ENCODE measurements around the gene BACH2. TPM values are rescaled to one million over a fixed set of nuclear protein-coding genes. Genes with fewer than 3 reads are reported as not detected.

Gene BACH2
- total RNA-seq, 1 experiment from 2014 or later = 3.3 TPM

- no peak for TF ChIP-seq CTCF (IDR thresholded peaks at IDR 0.05 in 2 of 3, conservative IDR thresholded peaks at IDR 0.05 in 1 of 3; ENCODE audit: borderline replicate concordance in 1 of 3, insufficient read depth in 1 of 3, low read depth in 2 of 3, low read length in 2 of 3)
- TF ChIP-seq SP1 (IDR thresholded peaks at IDR 0.05; ENCODE audit: low read depth) = peak; percentile 56
These were observed 10.8 kb downstream of the BACH2 start (continued) for GRCh38 chr6:90285611-90286381.

- Histone ChIP-seq H3K27ac (ENCODE audit: low read depth, low read length) (peak overlapping the region; percentile 65), H3K79me2 (ENCODE audit: insufficient read depth, low read length) (no peaks in the 10 kb centered on the region), H3K36me3 (ENCODE audit: control insufficient read depth in 1 of 2, insufficient read depth in 2 of 2, low read length in 2 of 2) (no peaks in the 10 kb centered on the region), H3K9ac (ENCODE audit: low read length) (peak overlapping the region; percentile 61), H3K4me2 (ENCODE audit: low read length) (peak overlapping the region; percentile 76), H3K9me2 (ENCODE audit: insufficient read depth) (no peaks in the 10 kb centered on the region), H3K4me1 (ENCODE audit: control insufficient read depth in 1 of 2, insufficient read depth in 2 of 2, low read length in 2 of 2) (peaks cover 23 to 40% of the 10 kb centered on the region in 2 experiments), H3K4me3 (replicated peaks in 1 of 2; ENCODE audit: low read depth in 1 of 2, low read length in 2 of 2) (peak overlapping the region; percentile 46 to 61), H4K20me1 (ENCODE audit: insufficient read depth) (no peaks in the 10 kb centered on the region), H3K27me3 (ENCODE audit: insufficient read depth, low read length) (no peaks in the 10 kb centered on the region), H3K9me3 (ENCODE audit: control insufficient read depth in 1 of 2, insufficient read depth in 1 of 2, low read depth in 1 of 2, low read length in 2 of 2) (no peaks in the 10 kb centered on the region), H2AFZ (ENCODE audit: low read depth, low read length, poor library complexity, severe bottlenecking) (peak overlapping the region; percentile 55)
- ChIA-PET CTCF (interaction anchor here (0.7 to 2.7 kb wide), 7 partner anchors 83 to 345 kb away, joined by 3 to 10 read pairs (median 8); no protein-coding TSS in a partner anchor), RAD21 (ENCODE audit: low non-redundant PET in 1 of 2, low total read pairs in 2 of 2, uncharacterized antibody in 2 of 2, unreplicated experiment in 2 of 2) (interaction anchor here (1.6 kb wide), 2 partner anchors 194 to 345 kb away, joined by 4 to 7 read pairs; no protein-coding TSS in a partner anchor), POLR2A (interaction anchor here (1.8 kb wide), 1 partner anchor 14 kb away, joined by 3 read pairs; no protein-coding TSS in a partner anchor)
- DNase-seq (ENCODE audit: low read depth, low spot score) (no peak), ATAC-seq (peak; percentile 52)
- TF ChIP-seq ZNF274 (IDR thresholded peaks at IDR 0.05; ENCODE audit: low read depth, low read length) (no peak), YY1 (IDR thresholded peaks at IDR 0.05; ENCODE audit: extremely low read depth, insufficient replicate concordance, low read depth, low read length) (no peak), RAD21 (IDR thresholded peaks at IDR 0.05; ENCODE audit: low read depth) (no peak; the same call in 1 of the 2 replicates)
- intact Hi-C loops (cut with micrococcal nuclease) = loop anchor here (2.0 to 10.0 kb wide), 3 partner anchors 66 to 340 kb away; no protein-coding TSS in a partner anchor
- no TSS peak for BruUV-seq (replicated peaks)
These were observed 11.6 kb downstream of the BACH2 start for GRCh38 chr6:90285042-90285481.

Data from HCT116 (cell line).